K562 (cell line): Measurements from ENCODE around the gene SLC12A3. TPM values are rescaled to one million over a fixed set of nuclear protein-coding genes. Genes with fewer than 3 reads are reported as not detected.

Source experiments
- ARID3B ChIP-seq: fragments of 250-450 bp; sonication (Bioruptor Pico); IDR thresholded peaks from 2 replicates; pipeline ENCODE4 v1.4.0; 2020; ENCODE audit warnings: borderline replicate concordance
- ATF4 ChIP-seq: fragments of 450-650 bp; formaldehyde crosslinking; IDR thresholded peaks from 2 replicates; pipeline ENCODE4 v1.4.0; 2022; ENCODE audit warnings: mild to moderate bottlenecking, moderate library complexity
- CHD2 ChIP-seq: IDR thresholded peaks from 2 replicates; pipeline ENCODE4 v1.6.1; 2011; ENCODE audit warnings: low read depth, low read length
- CREB3L1 ChIP-seq: fragments of 450-650 bp; IDR thresholded peaks from 2 replicates; pipeline ENCODE4 v1.6.1; 2014; ENCODE audit warnings: low read depth, mild to moderate bottlenecking, moderate library complexity, borderline replicate concordance
- EP300 ChIP-seq: IDR thresholded peaks from 2 replicates; pipeline ENCODE4 v1.6.1; 2012; ENCODE audit warnings: low read length, improper control_type of control experiment
- ETV5 ChIP-seq: sonication (generic); formaldehyde crosslinking; IDR thresholded peaks from 2 replicates; pipeline ENCODE4 v1.4.0; 2020; ENCODE audit warnings: low read depth, mild to moderate bottlenecking, missing genetic modification reagents
- FIP1L1 ChIP-seq: fragments of 200-400 bp; formaldehyde crosslinking; IDR thresholded peaks from 2 replicates; pipeline ENCODE4 v1.6.1; 2018; ENCODE audit warnings: mild to moderate bottlenecking, low read depth, low read length; ENCODE audit not compliant: poor library complexity, severe bottlenecking
- FOXP1 ChIP-seq: sonication (generic); formaldehyde crosslinking; IDR thresholded peaks from 2 replicates; pipeline ENCODE4 v1.8.0; 2022; ENCODE audit warnings: mild to moderate bottlenecking, missing genetic modification reagents
- HMGN3 ChIP-seq: IDR thresholded peaks from 2 replicates; pipeline ENCODE4 v1.6.1; 2011; ENCODE audit warnings: borderline replicate concordance, low read depth, mild to moderate bottlenecking, mixed read lengths, low read length; ENCODE audit not compliant: insufficient read length; ENCODE audit errors: extremely low read depth
- ILF3 ChIP-seq: fragments of 450-650 bp; IDR thresholded peaks from 2 replicates; pipeline ENCODE4 v1.6.1; 2018; ENCODE audit warnings: antibody characterized with exemption, mild to moderate bottlenecking, moderate library complexity, borderline replicate concordance
- KLF1 ChIP-seq: fragments of 450-650 bp; IDR thresholded peaks from 2 replicates; pipeline ENCODE4 v1.6.1; 2016; ENCODE audit warnings: missing genetic modification characterization, missing compliant biosample characterization
- MAZ ChIP-seq, 2 experiments: fragments of 450-650 bp in 1 of 2; sonication (generic) in 1 of 2; formaldehyde crosslinking; IDR thresholded peaks in 1 of 2; conservative IDR thresholded peaks in 1 of 2; 2 replicates each; pipeline versions ENCODE4 v1.4.0 to v1.5.0; 2020; ENCODE audit warnings: mild to moderate bottlenecking in 1 of 2, missing genetic modification reagents in 1 of 2
- MBD2 ChIP-seq: sonication (generic); IDR thresholded peaks from 2 replicates; pipeline ENCODE4 v1.6.1; 2016; ENCODE audit warnings: low read depth, borderline replicate concordance
- PREB ChIP-seq: sonication (generic); formaldehyde crosslinking; IDR thresholded peaks from 2 replicates; pipeline ENCODE4 v1.8.1; 2023; ENCODE audit warnings: mild to moderate bottlenecking, missing genetic modification reagents
- RBM25 ChIP-seq: fragments of 200-400 bp; formaldehyde crosslinking; IDR thresholded peaks from 2 replicates; pipeline ENCODE4 v1.6.1; 2018; ENCODE audit warnings: low read length, low read depth, moderate library complexity; ENCODE audit not compliant: severe bottlenecking
- SRSF3 ChIP-seq: fragments of 200-400 bp; formaldehyde crosslinking; IDR thresholded peaks from 2 replicates; pipeline ENCODE4 v1.6.1; 2016; ENCODE audit warnings: mild to moderate bottlenecking, low read length, moderate library complexity; ENCODE audit not compliant: insufficient read depth
- TAF7 ChIP-seq: fragments of 450-650 bp; IDR thresholded peaks from 2 replicates; pipeline ENCODE4 v1.6.1; 2016; ENCODE audit warnings: missing genetic modification characterization, missing compliant biosample characterization
- ZNF175 ChIP-seq: fragments of 200-800 bp; sonication (Bioruptor generic); IDR thresholded peaks from 2 replicates; pipeline ENCODE4 v1.6.1; 2016; ENCODE audit warnings: low read depth, mild to moderate bottlenecking, missing genetic modification characterization, missing compliant biosample characterization
- ZNF655 ChIP-seq: fragments of 250-450 bp; sonication (Bioruptor Pico); IDR thresholded peaks from 2 replicates; pipeline ENCODE4 v1.5.0; 2021
- polyA plus RNA-seq, 8 experiments: library from polyadenylated mRNA; depleted of rRNA in 4 of 8; stranded (reverse) in 5 of 8; unstranded in 3 of 8; fragments of >200 nt; fragmentation: Nextera tagmentation in 2 of 8; fragmentation: Illumina TruSeq in 1 of 8; extraction: Ambion mirVana in 2 of 8; extraction: Trizol in 1 of 8; gene quantifications; 2 replicates each; pipeline versions ENCODE4 v1.2.1 to v1.2.3, GENCODE V29; 2011 to 2014; ENCODE audit warnings: inconsistent platforms in 1 of 8, missing spikeins in 1 of 8
- total RNA-seq, 7 experiments: library from RNA; depleted of rRNA in 6 of 7; stranded (reverse); fragments of >200 nt in 6 of 7; fragmentation: Illumina TruSeq in 2 of 7; extraction: Trizol in 2 of 7; gene quantifications; 2 replicates each; pipeline versions ENCODE4 v1.2.1 to v1.2.3, GENCODE V29; 2011 to 2021; ENCODE audit warnings: low replicate concordance in 1 of 7

SLC12A3 gene
- total and polyA plus RNA-seq, 9 of the 15 experiments (the other 6 are each of a cell fraction or from before 2014, with no cell fraction given), result not detected

- TF ChIP-seq ATF4 (CRISPR knock-in tag), result peak; percentile 100
- peak; percentile 78 for TF ChIP-seq MBD2
- TF ChIP-seq CREB3L1, result peak; percentile 83
- no peak for TF ChIP-seq ZNF655 (CRISPR knock-in tag)
- TF ChIP-seq ILF3, result no peak; the same call in 1 of the 2 replicates
- no peak for TF ChIP-seq PREB (CRISPR knock-in tag)
- 0 out of 2 replicates have a peak, but pooled peaks have one; percentile 12 for TF ChIP-seq KLF1 (tag)
- TF ChIP-seq ZNF175 (CRISPR knock-in tag), result peak; percentile 54
- peak; percentile 43; the same call in 1 of the 2 replicates for TF ChIP-seq FOXP1
- 0 out of 2 replicates have a peak, but pooled peaks have one; percentile 21 for TF ChIP-seq SRSF3
- peak; percentile 18; the same call in 1 of the 2 replicates for TF ChIP-seq EP300
- peak; percentile 96 for TF ChIP-seq FIP1L1
- TF ChIP-seq MAZ (CRISPR knock-in tag; conservative IDR thresholded peaks at IDR 0.05 in 1 of 2, IDR thresholded peaks at IDR 0.05 in 1 of 2), result peak; percentile 70 to 79; a peak in 1 of 4 replicates
- peak; percentile 83 for TF ChIP-seq HMGN3
- 0 out of 2 replicates have a peak, but pooled peaks have one; percentile 14 for TF ChIP-seq ARID3B
- no peak for TF ChIP-seq ETV5 (CRISPR knock-in tag)
- peak; percentile 69 for TF ChIP-seq CHD2
- peak; percentile 60; the same call in 1 of the 2 replicates for TF ChIP-seq TAF7 (tag)
- TF ChIP-seq RBM25, result peak; percentile 99
Measured at GRCh38 chr16:56931892-56932720, 67.1 kb downstream of the SLC12A3 start, which contains the start of gene HERPUD1 (continued).
